Measurements from ENCODE around the gene DNAH7. TPM values are rescaled to one million over a fixed set of nuclear protein-coding genes. Genes with fewer than 3 reads are reported as not detected.

Gene DNAH7
- total and polyA plus RNA-seq, 2 experiments from 2014 or later, result 0.35 to 1.1 TPM

DNA sequence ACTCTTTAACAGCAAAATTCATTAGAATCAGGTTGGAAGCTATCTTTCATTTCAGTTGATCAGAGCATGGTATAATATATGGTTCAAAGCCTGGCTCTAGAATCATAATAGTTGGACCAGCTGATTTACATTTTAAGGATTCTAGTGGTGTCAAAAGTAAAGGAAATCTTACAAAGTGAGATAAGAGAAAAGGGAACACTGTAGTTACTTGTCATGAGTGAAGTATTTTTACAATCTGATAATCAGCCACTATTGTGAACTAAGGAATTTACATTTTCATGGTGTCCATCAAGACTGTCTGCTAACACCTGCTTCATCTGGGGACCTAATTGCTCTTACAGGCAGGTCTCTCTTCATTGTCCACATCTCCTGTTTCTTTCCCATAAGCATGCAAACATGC, 250.5 kb downstream of the DNAH7 start (continued):
- TF ChIP-seq, protein P1, sequence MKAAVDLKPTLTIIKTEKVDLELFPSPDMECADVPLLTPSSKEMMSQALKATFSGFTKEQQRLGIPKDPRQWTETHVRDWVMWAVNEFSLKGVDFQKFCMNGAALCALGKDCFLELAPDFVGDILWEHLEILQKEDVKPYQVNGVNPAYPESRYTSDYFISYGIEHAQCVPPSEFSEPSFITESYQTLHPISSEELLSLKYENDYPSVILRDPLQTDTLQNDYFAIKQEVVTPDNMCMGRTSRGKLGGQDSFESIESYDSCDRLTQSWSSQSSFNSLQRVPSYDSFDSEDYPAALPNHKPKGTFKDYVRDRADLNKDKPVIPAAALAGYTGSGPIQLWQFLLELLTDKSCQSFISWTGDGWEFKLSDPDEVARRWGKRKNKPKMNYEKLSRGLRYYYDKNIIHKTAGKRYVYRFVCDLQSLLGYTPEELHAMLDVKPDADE (IDR thresholded peaks at IDR 0.05), result no peak
- TF ChIP-seq STAT1 (IDR thresholded peaks at IDR 0.05; ENCODE audit: unreplicated experiment) (no peak), CREB1 (CRISPR knock-in tag; IDR thresholded peaks at IDR 0.05; ENCODE audit: low read depth) (no peak), EZH2 (IDR thresholded peaks at IDR 0.05; ENCODE audit: low read depth, unreplicated experiment) (no peak), JUNB (IDR thresholded peaks at IDR 0.05; ENCODE audit: unreplicated experiment) (no peak), POLR2AphosphoS5 (IDR thresholded peaks at IDR 0.05; ENCODE audit: low read depth) (no peak)
- TF ChIP-seq, protein P2, sequence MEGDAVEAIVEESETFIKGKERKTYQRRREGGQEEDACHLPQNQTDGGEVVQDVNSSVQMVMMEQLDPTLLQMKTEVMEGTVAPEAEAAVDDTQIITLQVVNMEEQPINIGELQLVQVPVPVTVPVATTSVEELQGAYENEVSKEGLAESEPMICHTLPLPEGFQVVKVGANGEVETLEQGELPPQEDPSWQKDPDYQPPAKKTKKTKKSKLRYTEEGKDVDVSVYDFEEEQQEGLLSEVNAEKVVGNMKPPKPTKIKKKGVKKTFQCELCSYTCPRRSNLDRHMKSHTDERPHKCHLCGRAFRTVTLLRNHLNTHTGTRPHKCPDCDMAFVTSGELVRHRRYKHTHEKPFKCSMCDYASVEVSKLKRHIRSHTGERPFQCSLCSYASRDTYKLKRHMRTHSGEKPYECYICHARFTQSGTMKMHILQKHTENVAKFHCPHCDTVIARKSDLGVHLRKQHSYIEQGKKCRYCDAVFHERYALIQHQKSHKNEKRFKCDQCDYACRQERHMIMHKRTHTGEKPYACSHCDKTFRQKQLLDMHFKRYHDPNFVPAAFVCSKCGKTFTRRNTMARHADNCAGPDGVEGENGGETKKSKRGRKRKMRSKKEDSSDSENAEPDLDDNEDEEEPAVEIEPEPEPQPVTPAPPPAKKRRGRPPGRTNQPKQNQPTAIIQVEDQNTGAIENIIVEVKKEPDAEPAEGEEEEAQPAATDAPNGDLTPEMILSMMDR (conservative IDR thresholded peaks at IDR 0.05; ENCODE audit: low read depth in 2 of 2), result no peak
- TF ChIP-seq, protein P3, sequence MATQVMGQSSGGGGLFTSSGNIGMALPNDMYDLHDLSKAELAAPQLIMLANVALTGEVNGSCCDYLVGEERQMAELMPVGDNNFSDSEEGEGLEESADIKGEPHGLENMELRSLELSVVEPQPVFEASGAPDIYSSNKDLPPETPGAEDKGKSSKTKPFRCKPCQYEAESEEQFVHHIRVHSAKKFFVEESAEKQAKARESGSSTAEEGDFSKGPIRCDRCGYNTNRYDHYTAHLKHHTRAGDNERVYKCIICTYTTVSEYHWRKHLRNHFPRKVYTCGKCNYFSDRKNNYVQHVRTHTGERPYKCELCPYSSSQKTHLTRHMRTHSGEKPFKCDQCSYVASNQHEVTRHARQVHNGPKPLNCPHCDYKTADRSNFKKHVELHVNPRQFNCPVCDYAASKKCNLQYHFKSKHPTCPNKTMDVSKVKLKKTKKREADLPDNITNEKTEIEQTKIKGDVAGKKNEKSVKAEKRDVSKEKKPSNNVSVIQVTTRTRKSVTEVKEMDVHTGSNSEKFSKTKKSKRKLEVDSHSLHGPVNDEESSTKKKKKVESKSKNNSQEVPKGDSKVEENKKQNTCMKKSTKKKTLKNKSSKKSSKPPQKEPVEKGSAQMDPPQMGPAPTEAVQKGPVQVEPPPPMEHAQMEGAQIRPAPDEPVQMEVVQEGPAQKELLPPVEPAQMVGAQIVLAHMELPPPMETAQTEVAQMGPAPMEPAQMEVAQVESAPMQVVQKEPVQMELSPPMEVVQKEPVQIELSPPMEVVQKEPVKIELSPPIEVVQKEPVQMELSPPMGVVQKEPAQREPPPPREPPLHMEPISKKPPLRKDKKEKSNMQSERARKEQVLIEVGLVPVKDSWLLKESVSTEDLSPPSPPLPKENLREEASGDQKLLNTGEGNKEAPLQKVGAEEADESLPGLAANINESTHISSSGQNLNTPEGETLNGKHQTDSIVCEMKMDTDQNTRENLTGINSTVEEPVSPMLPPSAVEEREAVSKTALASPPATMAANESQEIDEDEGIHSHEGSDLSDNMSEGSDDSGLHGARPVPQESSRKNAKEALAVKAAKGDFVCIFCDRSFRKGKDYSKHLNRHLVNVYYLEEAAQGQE (IDR thresholded peaks at IDR 0.05; ENCODE audit: unreplicated experiment), result no peak

DNA sequence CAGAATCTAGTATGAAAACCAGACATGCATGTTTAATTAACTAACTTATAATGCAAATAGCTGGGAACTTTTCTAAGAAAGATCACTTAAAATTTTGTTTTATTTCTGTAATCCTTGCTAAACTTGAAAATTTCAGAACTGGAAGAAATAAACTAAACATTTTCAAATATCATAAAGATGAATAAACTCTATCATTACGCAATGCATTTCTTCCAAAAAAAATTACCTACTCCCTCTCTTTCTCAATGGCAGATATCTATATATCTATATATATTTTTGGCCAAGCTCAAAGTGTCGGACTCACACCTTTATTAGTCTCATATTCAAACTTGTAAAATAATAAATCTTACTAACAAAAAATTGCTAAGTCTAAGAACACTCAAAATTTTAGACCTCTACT, 253.6 kb downstream of the DNAH7 start:
- H4K20me1 ChIP-seq (replicated peaks; ENCODE audit: insufficient read depth), result no peaks in the 10 kb centered on the region
- H3K9me2 ChIP-seq (ENCODE audit: insufficient read depth), result no peaks in the 10 kb centered on the region
- H3K27me3 ChIP-seq (ENCODE audit: insufficient read depth), result no peaks in the 10 kb centered on the region
- H3K4me3 ChIP-seq, result no peak overlapping the region
- H3K4me1 ChIP-seq (ENCODE audit: insufficient read depth), result peaks cover 7% of the 10 kb centered on the region
- no peaks in the 10 kb centered on the region; the same call in 2 of the 3 replicates for H3K9me3 Mint-ChIP-seq
- H3K79me2 ChIP-seq (replicated peaks; ENCODE audit: insufficient read depth), result no peaks in the 10 kb centered on the region
- no peak overlapping the region for H2AFZ ChIP-seq
- H3K36me3 Mint-ChIP-seq (ENCODE audit: low read depth), result no peaks in the 10 kb centered on the region
- DNase-seq (ENCODE audit: low spot score) (no peak), ATAC-seq (no peak)
- H3K27me3 Mint-ChIP-seq (ENCODE audit: insufficient read depth, low read depth, poor library complexity), result no peaks in the 10 kb centered on the region
- H3K4me3 Mint-ChIP-seq, result no peak overlapping the region
- H3K4me1 Mint-ChIP-seq, result peaks cover 20% of the 10 kb centered on the region
- H3K36me3 ChIP-seq (ENCODE audit: insufficient read depth), result no peaks in the 10 kb centered on the region
- H3K4me2 ChIP-seq, result no peak overlapping the region
- no peaks in the 10 kb centered on the region for H3F3A ChIP-seq (replicated peaks; ENCODE audit: low read depth)
- no peak overlapping the region for H3K27ac Mint-ChIP-seq
- H3K27ac ChIP-seq (ENCODE audit: low read depth), result no peak overlapping the region
- no peak for TF ChIP-seq NANOG (IDR thresholded peaks at IDR 0.05; ENCODE audit: borderline replicate concordance)
- no peak for TF ChIP-seq STAT1 (IDR thresholded peaks at IDR 0.05; ENCODE audit: unreplicated experiment)
- TF ChIP-seq EZH2 (IDR thresholded peaks at IDR 0.05; ENCODE audit: low read depth, unreplicated experiment), result no peak
- no peak for TF ChIP-seq POLR2AphosphoS5 (IDR thresholded peaks at IDR 0.05; ENCODE audit: low read depth)
- TF ChIP-seq CREB1 (CRISPR knock-in tag; IDR thresholded peaks at IDR 0.05; ENCODE audit: low read depth), result no peak
- TF ChIP-seq JUNB (IDR thresholded peaks at IDR 0.05; ENCODE audit: unreplicated experiment), result no peak
- TF ChIP-seq, protein P2 (conservative IDR thresholded peaks at IDR 0.05; ENCODE audit: low read depth in 2 of 2), result no peak
- no peak for TF ChIP-seq EZH2phosphoT487 (IDR thresholded peaks at IDR 0.05; ENCODE audit: unreplicated experiment)
- TF ChIP-seq ZNF114 (CRISPR knock-in tag; IDR thresholded peaks at IDR 0.05), result no peak
- TF ChIP-seq, protein P3 (IDR thresholded peaks at IDR 0.05; ENCODE audit: unreplicated experiment), result no peak
- TF ChIP-seq, protein P1 (IDR thresholded peaks at IDR 0.05), result no peak
